GM21723 (cell line): ENCODE results near the gene EPHA8.

ENCODE experiments used
- ATAC-seq: cut with Tn5 transposase; IDR thresholded peaks from one replicate; pipeline ENCODE4 v1.9.1; 2021; ENCODE audit warnings: mild to moderate bottlenecking, moderate library complexity; ENCODE audit not compliant: unreplicated experiment

The EPHA8 gene

DNA sequence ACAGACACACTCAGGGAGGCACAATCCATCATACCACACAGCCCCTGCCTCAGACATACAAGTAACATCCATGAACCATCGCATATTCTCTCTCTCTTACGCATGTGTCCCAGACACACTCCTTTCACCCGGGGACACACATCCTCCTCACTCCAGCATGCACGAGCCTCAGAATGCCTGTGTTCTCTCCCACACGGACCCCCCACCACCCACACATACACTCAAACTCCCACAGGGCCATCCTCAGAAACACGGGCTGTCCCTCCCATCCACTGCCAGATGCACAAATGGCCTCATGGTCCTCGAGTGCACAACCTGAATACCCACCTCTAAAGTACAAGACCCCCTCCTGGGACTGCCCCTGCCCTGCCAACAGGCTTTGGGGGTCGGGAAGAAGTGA lies 78.0 kb downstream of the EPHA8 start:
- no peak for ATAC-seq

GRCh38 chr1:22641906-22642636 lies 78.8 kb downstream of the EPHA8 start:
- ATAC-seq: no peak

DNA sequence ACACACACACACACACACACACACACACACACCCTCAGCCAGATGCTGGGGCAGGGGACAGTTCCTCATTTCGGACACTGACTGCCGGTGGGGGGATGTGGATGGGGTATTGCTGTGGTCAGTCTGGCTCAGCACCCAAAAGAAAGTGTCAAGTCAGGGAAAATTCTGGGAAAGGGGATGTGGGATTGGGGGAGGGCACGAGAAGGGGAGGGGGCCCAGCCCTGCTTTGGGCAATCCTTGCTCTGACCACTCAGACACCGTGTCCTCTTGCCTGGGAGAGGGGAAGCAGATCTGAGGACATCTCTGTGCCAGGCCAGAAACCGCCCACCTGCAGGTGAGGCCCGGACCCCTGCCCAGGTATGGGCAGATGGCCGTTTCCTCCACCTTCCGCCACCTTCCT lies 80.1 kb downstream of the EPHA8 start, which contains the start of gene C1QC:
Gene C1QC (plus strand): TSS at position 253 of the 400 bp plus-strand sequence. CDS start 391 bp downstream, outside the sequence.
- no peak for ATAC-seq

DNA sequence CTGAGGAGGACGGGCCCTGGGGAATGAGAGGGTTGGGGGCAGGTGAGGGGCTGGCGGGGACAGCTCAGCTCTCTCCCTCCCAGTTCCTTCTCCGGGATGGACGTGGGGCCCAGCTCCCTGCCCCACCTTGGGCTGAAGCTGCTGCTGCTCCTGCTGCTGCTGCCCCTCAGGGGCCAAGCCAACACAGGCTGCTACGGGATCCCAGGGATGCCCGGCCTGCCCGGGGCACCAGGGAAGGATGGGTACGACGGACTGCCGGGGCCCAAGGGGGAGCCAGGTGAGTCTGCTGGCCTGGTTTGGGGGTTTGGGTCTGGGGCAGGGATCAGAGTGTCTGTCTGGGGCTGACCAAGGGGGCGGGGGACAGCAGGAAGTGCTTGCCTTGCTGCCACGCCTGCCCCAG lies 80.6 kb downstream of the EPHA8 start:
- no peak for ATAC-seq

DNA sequence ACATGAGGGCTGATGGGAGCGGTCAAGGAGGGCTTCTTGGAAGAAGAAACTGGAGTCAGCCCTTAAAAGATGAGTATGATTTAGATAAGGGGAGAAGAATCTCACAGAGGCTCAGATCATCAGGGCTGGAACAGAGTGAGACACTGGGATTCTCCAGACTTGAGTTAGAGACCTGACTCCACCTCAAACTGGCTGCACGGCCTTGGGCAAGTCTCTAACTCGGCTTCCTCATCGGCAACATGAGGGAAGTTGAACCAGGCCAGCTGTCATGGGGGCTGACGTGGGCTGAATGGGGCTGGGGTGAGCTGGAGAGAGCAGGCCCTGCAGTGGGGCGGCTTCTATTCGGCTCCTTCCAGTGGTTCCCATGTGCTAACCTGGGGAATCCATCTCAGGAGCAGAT lies 82.6 kb downstream of the EPHA8 start:
- ATAC-seq: no peak

DNA sequence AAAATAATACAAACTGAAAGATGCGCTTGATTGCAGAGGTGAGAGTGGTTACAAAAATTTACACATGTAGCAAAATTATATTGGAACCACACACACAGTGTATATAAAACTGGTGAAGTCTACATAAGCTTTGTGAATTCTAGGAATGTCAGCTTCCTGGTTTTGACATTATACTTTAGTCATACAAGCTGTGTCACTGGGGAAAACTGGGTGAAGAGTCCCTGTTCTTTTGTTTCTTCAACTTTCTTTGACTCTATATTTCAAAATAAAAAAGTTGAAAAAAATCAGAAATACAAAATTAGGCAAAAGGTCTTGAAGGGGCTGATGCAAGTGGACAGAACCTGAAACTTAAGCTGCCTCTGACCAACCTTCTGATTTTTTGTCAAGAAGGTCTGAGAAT lies 83.1 kb downstream of the EPHA8 start:
- no peak for ATAC-seq

- ATAC-seq: no peak
Measured at GRCh38 chr1:22650089-22650693, 86.9 kb downstream of the EPHA8 start.

DNA sequence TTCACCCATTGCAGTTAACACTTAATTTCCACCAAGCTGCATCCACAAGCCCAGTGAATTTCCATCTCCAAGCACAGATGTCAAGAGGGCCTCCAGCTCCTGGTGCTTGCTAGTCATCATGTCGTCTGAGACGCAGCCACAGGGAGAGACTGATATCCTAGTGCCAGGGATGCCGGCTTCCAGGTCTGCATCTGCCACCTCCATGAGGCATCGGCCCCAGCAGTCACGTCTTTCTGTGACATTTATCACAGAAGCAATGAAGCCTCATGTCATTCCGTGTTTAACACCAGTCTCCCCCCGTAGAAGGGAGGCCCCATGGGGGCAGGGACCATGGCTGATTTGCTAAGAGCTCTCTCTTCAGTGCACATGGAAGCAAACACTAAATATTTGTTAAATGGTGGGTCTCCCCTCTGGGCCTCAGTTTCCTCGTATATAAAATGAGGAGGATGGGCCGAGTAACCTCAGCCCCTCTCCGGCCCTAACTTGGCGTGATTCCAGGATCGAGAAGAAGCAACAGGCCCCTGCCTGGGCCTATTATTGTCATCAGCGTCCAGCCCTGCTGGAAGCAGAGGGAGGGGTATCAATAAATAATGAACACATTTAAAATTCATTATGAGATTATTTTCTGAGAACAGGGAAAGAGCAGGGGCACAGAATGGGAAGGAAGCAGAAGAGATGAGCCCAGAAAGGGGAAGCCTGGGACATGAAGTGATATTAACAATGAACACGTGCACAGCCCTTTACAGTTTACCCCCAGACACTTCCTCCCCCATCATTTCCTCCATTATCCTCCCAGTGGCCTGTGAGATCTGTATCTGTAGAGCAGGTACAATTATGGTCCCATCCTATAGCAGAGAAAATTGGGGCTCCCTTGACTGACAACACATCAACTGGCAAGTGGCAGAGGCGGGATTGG lies 88.9 kb downstream of the EPHA8 start:
- ATAC-seq: no peak

GRCh38 chr1:22652881-22653316 lies 89.6 kb downstream of the EPHA8 start, which contains the start of gene C1QB:
Gene C1QB, plus strand, starts transcription at chr1:22653236. Its CDS starts 6,227 bp downstream, at chr1:22659463.
- no peak for ATAC-seq
